HepG2 (cell line): ENCODE results near the gene MED13L. TPM values are rescaled to one million over a fixed set of nuclear protein-coding genes. Genes with fewer than 3 reads are reported as not detected.

Experiments used
- ATAC-seq: fragments of 200-7000 bp; cut with Tn5 transposase; 3 replicates; pipeline ENCODE4 v1.9.1; 2020; ENCODE audit warnings: mild to moderate bottlenecking, moderate library complexity
- BruUV-seq: library from RNA; stranded (reverse); fragments of 400-500 nt; replicated peaks from 2 replicates; lab custom pipeline; 2021; lab: Mats Ljungman, UMichigan
- CTCF ChIA-PET: fragments of 300-600 bp; formaldehyde crosslinking; extraction: SDS; loops from one replicate; lab custom pipeline; 2021; ENCODE audit warnings: low total read pairs, inconsistent platforms, low intra/inter-chr PET ratio; lab: Yijun Ruan, JAX
- POLR2A ChIA-PET: fragments of 350-600 bp; sonication (Branson Sonifier 250); formaldehyde crosslinking; loops from one replicate; lab custom pipeline; 2020; ENCODE audit warnings: antibody characterized with exemption, inconsistent platforms; lab: Yijun Ruan, JAX
- DNase-seq: peaks from one replicate; pipeline ENCODE4 v3.0.0-alpha.2; 2015; ENCODE audit warnings: low spot score
- FAIRE-seq: peaks from 3 replicates; lab custom pipeline; 2011; peaks lifted over from hg19 to GRCh38; lab: Jason Lieb, UNC
- H2AFZ ChIP-seq: one replicate; pipeline ENCODE4 v1.6.1; 2011; ENCODE audit warnings: low read length, inconsistent platforms
- H3K27ac ChIP-seq: fragments of 300-600 bp; 3 replicates; pipeline ENCODE4 v1.8.0; 2011; ENCODE audit warnings: mixed run types, mild to moderate bottlenecking, mixed read lengths, low read length, inconsistent platforms; ENCODE audit not compliant: insufficient read depth; ENCODE audit errors: extremely low read length
- H3K27me3 ChIP-seq, 2 experiments: fragments of 200-600 bp in 1 of 2; 2 replicates in 1 of 2; 3 replicates in 1 of 2; pipeline versions ENCODE4 v1.6.0 to v1.8.0; 2011; ENCODE audit warnings: low read length in 2 of 2, mild to moderate bottlenecking in 2 of 2, moderate library complexity in 2 of 2, inconsistent platforms in 1 of 2; ENCODE audit not compliant: insufficient read depth in 2 of 2, control insufficient read depth in 1 of 2
- H3K36me3 ChIP-seq, 2 experiments: fragments of 200-600 bp in 1 of 2; replicated peaks in 1 of 2; 2 replicates in 1 of 2; 3 replicates in 1 of 2; pipeline versions ENCODE4 v1.5.1 to v1.8.0; 2011; ENCODE audit warnings: low read length in 2 of 2, inconsistent platforms in 1 of 2; ENCODE audit not compliant: insufficient read depth in 2 of 2, control insufficient read depth in 1 of 2
- H3K4me1 ChIP-seq: 2 replicates; pipeline ENCODE4 v1.5.1; 2012; ENCODE audit warnings: low read length, inconsistent platforms; ENCODE audit not compliant: insufficient read depth
- H3K4me2 ChIP-seq: 2 replicates; pipeline ENCODE4 v1.6.0; 2011; ENCODE audit warnings: low read depth, low read length, inconsistent platforms
- H3K4me3 ChIP-seq, 3 experiments: fragments of 200-600 bp in 1 of 3; sonication (generic), shearing (Covaris generic) in 1 of 3; replicated peaks in 1 of 3; 2 replicates each; pipeline ENCODE4 v1.5.1; 2011 to 2016; ENCODE audit warnings: low read length in 3 of 3, inconsistent platforms in 2 of 3, low read depth in 2 of 3, mild to moderate bottlenecking in 2 of 3, control low read depth in 1 of 3, mixed read lengths in 1 of 3; ENCODE audit not compliant: insufficient read depth in 1 of 3
- H3K79me2 ChIP-seq: one replicate; pipeline ENCODE4 v1.6.1; 2011; ENCODE audit warnings: low read length, inconsistent platforms; ENCODE audit not compliant: insufficient read depth
- H3K9ac ChIP-seq: 2 replicates; pipeline ENCODE4 v1.6.0; 2011; ENCODE audit warnings: mild to moderate bottlenecking, low read depth, low read length, inconsistent platforms; ENCODE audit not compliant: insufficient read depth
- H3K9me3 ChIP-seq: 2 replicates; pipeline ENCODE4 v1.5.1; 2012; ENCODE audit warnings: mild to moderate bottlenecking, low read length
- H4K20me1 ChIP-seq: 2 replicates; pipeline ENCODE4 v1.6.0; 2011; ENCODE audit warnings: inconsistent platforms, mild to moderate bottlenecking, low read length, moderate library complexity; ENCODE audit not compliant: insufficient read depth
- ELF4 ChIP-seq: sonication (generic); formaldehyde crosslinking; IDR thresholded peaks from 2 replicates; pipeline ENCODE4 v1.5.0; 2020; ENCODE audit warnings: missing genetic modification reagents, mild to moderate bottlenecking, moderate library complexity, borderline replicate concordance
- HCFC1 ChIP-seq: fragments of 150-350 bp; IDR thresholded peaks from 2 replicates; pipeline ENCODE4 v1.6.1; 2014; ENCODE audit warnings: low read depth, low read length
- KDM6A ChIP-seq: IDR thresholded peaks from 2 replicates; pipeline ENCODE4 v1.6.1; 2016; ENCODE audit warnings: low read depth
- NFKB2 ChIP-seq: sonication (generic); formaldehyde crosslinking; IDR thresholded peaks from 2 replicates; pipeline ENCODE4 v1.4.0; 2020; ENCODE audit warnings: missing genetic modification reagents, borderline replicate concordance
- SOX5 ChIP-seq: IDR thresholded peaks from 2 replicates; pipeline ENCODE4 v1.6.1; 2016; ENCODE audit warnings: borderline replicate concordance
- ZHX1 ChIP-seq: sonication (generic); formaldehyde crosslinking; IDR thresholded peaks from 2 replicates; pipeline ENCODE4 v1.8.1; 2022; ENCODE audit warnings: low read depth, mild to moderate bottlenecking, missing genetic modification reagents
- ZNF20 ChIP-seq: sonication (generic); formaldehyde crosslinking; IDR thresholded peaks from 2 replicates; pipeline ENCODE4 v1.4.0; 2020; ENCODE audit warnings: mild to moderate bottlenecking, moderate library complexity, missing genetic modification reagents
- ZNF383 ChIP-seq: sonication (generic); formaldehyde crosslinking; IDR thresholded peaks from 2 replicates; pipeline ENCODE4 v1.4.0; 2020; ENCODE audit warnings: missing genetic modification reagents, mild to moderate bottlenecking, borderline replicate concordance
- ZNF468 ChIP-seq: sonication (generic); formaldehyde crosslinking; IDR thresholded peaks from 2 replicates; pipeline ENCODE4 v1.8.0; 2022; ENCODE audit warnings: mild to moderate bottlenecking, moderate library complexity, missing genetic modification reagents
- ZNF557 ChIP-seq: sonication (generic); formaldehyde crosslinking; IDR thresholded peaks from 2 replicates; pipeline ENCODE4 v1.4.0; 2020; ENCODE audit warnings: missing genetic modification reagents
- WGBS: methylation state at CpG from one replicate; pipeline ENCODE4 v1.1.6; 2017; ENCODE audit warnings: low lambda C conversion rate; 5-methylcytosine and 5-hydroxymethylcytosine counted together
- in situ Hi-C: cut with HindIII; loops from 2 replicates; pipeline ENCODE4 v1.10.0; 2017; ENCODE audit warnings: low pct_unique_long_range_greater_than_20kb; ENCODE audit not compliant: extremely low pct_ligation_motif_present
- intact Hi-C: fragments of 100-400 bp; cut with micrococcal nuclease; formaldehyde crosslinking; loops from one replicate; pipeline ENCODE4 v1.10.0; 2022; ENCODE audit not compliant: unreplicated experiment
- polyA plus RNA-seq, 8 experiments: library from polyadenylated mRNA; depleted of rRNA in 3 of 8; stranded (reverse) in 7 of 8; unstranded in 1 of 8; fragments of >200 nt; fragmentation: Illumina TruSeq in 4 of 8; extraction: Trizol in 4 of 8; gene quantifications; 2 replicates each; pipeline versions ENCODE4 v1.2.1 to v1.2.3, GENCODE V29; 2011 to 2016; ENCODE audit warnings: low read depth in 4 of 8, missing spikeins in 1 of 8, mixed read lengths in 1 of 8; ENCODE audit not compliant: insufficient read depth in 1 of 8
- total RNA-seq, 5 experiments: library from RNA; depleted of rRNA; stranded (reverse); fragments of >200 nt; fragmentation: Illumina TruSeq; extraction: Trizol; gene quantifications; 2 replicates each; pipeline ENCODE4 v1.2.3, GENCODE V29; 2016; ENCODE audit warnings: low read depth in 1 of 5
- TF ChIP-seq, protein P1 (sequence below): sonication (generic); formaldehyde crosslinking; conservative IDR thresholded peaks from 2 replicates; pipeline ENCODE4 v1.8.0; 2022; ENCODE audit warnings: low read depth, missing genetic modification reagents
- TF ChIP-seq, protein P2 (sequence below): sonication (generic); formaldehyde crosslinking; IDR thresholded peaks from 2 replicates; pipeline ENCODE4 v1.5.0; 2020; ENCODE audit warnings: missing genetic modification reagents
- TF ChIP-seq, protein P3 (sequence below): sonication (generic); formaldehyde crosslinking; IDR thresholded peaks from 2 replicates; pipeline ENCODE4 v1.5.0; 2020; ENCODE audit warnings: missing genetic modification reagents

Gene MED13L
- total and polyA plus RNA-seq, 2 of the 13 experiments (the other 11 are each of a cell fraction or from before 2014, with no cell fraction given), result 24.8 to 38.9 TPM

GRCh38 chr12:116150452-116150851, 127.0 kb downstream of the MED13L start:
- Histone ChIP-seq H3K9me3 (no peaks in the 10 kb centered on the region), H2AFZ (no peak overlapping the region), H4K20me1 (no peaks in the 10 kb centered on the region; the same call in 1 of the 2 replicates), H3K36me3 (no peaks in the 10 kb centered on the region), H3K4me2 (no peak overlapping the region), H3K27me3 (no peaks in the 10 kb centered on the region), H3K4me1 (peaks cover 25% of the 10 kb centered on the region), H3K4me3 (no peak overlapping the region), H3K79me2 (peaks cover 13% of the 10 kb centered on the region), H3K9ac (no peak overlapping the region), H3K27ac (no peak overlapping the region)
- DNase-seq (no peak), ATAC-seq (no peak), FAIRE-seq (no peak)
- WGBS, result 90% methylated on average over 5 of the region's 5 CpGs
- no peak for TF ChIP-seq HCFC1
- TF ChIP-seq ZHX1 (CRISPR knock-in tag), result no peak
- no TSS peak for BruUV-seq
- in situ Hi-C loops, result no loop called here
- intact Hi-C loops, result no loop called here
- ChIA-PET POLR2A (no interaction called here), CTCF (no interaction called here)

DNA sequence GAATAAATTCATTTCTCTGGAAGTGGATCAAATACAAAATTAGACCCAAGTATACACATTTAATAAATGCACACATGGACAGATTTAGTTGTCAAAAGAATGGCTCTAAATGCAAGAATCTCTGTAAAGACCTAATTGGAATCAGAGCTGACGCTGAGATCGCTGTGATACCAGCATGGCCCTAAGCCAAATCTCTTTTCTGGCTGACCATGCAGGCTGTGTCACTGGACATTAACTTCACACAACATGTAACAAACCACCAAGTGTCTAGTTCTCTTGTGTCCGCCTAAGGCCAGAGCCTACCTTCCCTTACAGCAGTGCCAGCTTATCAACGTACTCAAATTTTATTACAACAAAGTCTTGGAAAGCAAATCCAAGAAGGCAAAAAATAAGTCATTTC, 127.5 kb downstream of the MED13L start:
- BruUV-seq, result no TSS peak
- WGBS, result 97% methylated on average over 4 of the region's 4 CpGs
- POLR2A ChIA-PET, result no interaction called here
- TF ChIP-seq HCFC1, result no peak
- TF ChIP-seq ZNF468 (CRISPR knock-in tag), result no peak
- no peak for TF ChIP-seq SOX5 (CRISPR knock-in tag)
- TF ChIP-seq, protein P1, sequence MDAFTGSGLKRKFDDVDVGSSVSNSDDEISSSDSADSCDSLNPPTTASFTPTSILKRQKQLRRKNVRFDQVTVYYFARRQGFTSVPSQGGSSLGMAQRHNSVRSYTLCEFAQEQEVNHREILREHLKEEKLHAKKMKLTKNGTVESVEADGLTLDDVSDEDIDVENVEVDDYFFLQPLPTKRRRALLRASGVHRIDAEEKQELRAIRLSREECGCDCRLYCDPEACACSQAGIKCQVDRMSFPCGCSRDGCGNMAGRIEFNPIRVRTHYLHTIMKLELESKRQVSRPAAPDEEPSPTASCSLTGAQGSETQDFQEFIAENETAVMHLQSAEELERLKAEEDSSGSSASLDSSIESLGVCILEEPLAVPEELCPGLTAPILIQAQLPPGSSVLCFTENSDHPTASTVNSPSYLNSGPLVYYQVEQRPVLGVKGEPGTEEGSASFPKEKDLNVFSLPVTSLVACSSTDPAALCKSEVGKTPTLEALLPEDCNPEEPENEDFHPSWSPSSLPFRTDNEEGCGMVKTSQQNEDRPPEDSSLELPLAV (CRISPR knock-in tag), result no peak
- TF ChIP-seq ZNF20 (CRISPR knock-in tag), result no peak
- TF ChIP-seq ZNF383 (CRISPR knock-in tag), result no peak
- TF ChIP-seq, protein P2, sequence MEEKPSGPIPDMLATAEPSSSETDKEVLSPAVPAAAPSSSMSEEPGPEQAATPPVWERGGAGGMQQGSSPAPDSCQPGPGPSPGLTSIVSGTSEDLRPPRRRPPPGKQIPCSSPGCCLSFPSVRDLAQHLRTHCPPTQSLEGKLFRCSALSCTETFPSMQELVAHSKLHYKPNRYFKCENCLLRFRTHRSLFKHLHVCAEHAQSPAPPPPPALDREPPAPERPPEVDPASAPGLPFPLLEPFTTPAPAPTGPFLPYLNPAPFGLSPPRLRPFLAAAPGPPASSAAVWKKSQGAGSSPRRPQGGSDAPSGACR (CRISPR knock-in tag), result no peak
- TF ChIP-seq KDM6A (CRISPR knock-in tag), result no peak
- TF ChIP-seq, protein P3, sequence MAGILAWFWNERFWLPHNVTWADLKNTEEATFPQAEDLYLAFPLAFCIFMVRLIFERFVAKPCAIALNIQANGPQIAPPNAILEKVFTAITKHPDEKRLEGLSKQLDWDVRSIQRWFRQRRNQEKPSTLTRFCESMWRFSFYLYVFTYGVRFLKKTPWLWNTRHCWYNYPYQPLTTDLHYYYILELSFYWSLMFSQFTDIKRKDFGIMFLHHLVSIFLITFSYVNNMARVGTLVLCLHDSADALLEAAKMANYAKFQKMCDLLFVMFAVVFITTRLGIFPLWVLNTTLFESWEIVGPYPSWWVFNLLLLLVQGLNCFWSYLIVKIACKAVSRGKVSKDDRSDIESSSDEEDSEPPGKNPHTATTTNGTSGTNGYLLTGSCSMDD (CRISPR knock-in tag), result no peak
- no peak for TF ChIP-seq ZNF557
- TF ChIP-seq NFKB2 (CRISPR knock-in tag), result no peak
- TF ChIP-seq ELF4 (CRISPR knock-in tag), result no peak

More for the DNA sequence above, 127.5 kb downstream of the MED13L start:
- DNase-seq (no peak), FAIRE-seq (no peak), ATAC-seq (no peak)
- Histone ChIP-seq H3K36me3 (no peaks in the 10 kb centered on the region), H3K79me2 (peaks cover 13% of the 10 kb centered on the region), H3K4me1 (peaks cover 23% of the 10 kb centered on the region), H2AFZ (no peak overlapping the region), H4K20me1 (no peaks in the 10 kb centered on the region; the same call in 1 of the 2 replicates), H3K9ac (no peak overlapping the region), H3K9me3 (no peaks in the 10 kb centered on the region), H3K4me3 (no peak overlapping the region), H3K4me2 (no peak overlapping the region), H3K27ac (no peak overlapping the region), H3K27me3 (no peaks in the 10 kb centered on the region)
- intact Hi-C loops, result no loop called here
- CTCF ChIA-PET, result no interaction called here
- in situ Hi-C loops, result no loop called here
